ENCODE results near the gene PRKAG2.

The PRKAG2 gene

GRCh38 chr7:151781161-151781845 is 95.6 kb downstream of the PRKAG2 start:
- Histone ChIP-seq H3K9ac (no peak overlapping the region), H3K36me3 (peaks cover 0 to 19% (median 7%) of the 10 kb centered on the region in 11 experiments; a peak in 9 of 22 replicates), H3K4me1 (peaks cover 9 to 44% (median 27%) of the 10 kb centered on the region in 10 experiments), H3K4me3 (no peak overlapping the region), H3K4me2 (no peak overlapping the region), H3K27me3 (no peaks in the 10 kb centered on the region), H3K9me3 (replicated peaks in 1 of 11) (peaks cover 11 to 24% (median 16%) of the 10 kb centered on the region in 11 experiments; a peak in 21 of 22 replicates), H3K27ac (no peak overlapping the region), H4K20me1 (peaks cover 0 to 7% (median 0%) of the 10 kb centered on the region in 11 experiments; a peak in 2 of 22 replicates)
- TF ChIP-seq Cebpa-rat (IDR thresholded peaks at IDR 0.05) = no peak

- Histone ChIP-seq H3K4me3 (no peak overlapping the region), H3K9ac (no peak overlapping the region), H3K27ac (no peak overlapping the region), H3K27me3 (no peaks in the 10 kb centered on the region), H4K20me1 (peaks cover 0 to 7% (median 0%) of the 10 kb centered on the region in 11 experiments; a peak in 2 of 22 replicates), H3K9me3 (replicated peaks in 1 of 11) (peaks cover 11 to 24% (median 16%) of the 10 kb centered on the region in 11 experiments; a peak in 21 of 22 replicates), H3K4me1 (peaks cover 16 to 50% (median 33%) of the 10 kb centered on the region in 10 experiments), H3K4me2 (no peak overlapping the region), H3K36me3 (peaks cover 0 to 19% (median 7%) of the 10 kb centered on the region in 11 experiments; a peak in 9 of 22 replicates)
- TF ChIP-seq Cebpa-rat (IDR thresholded peaks at IDR 0.05) = no peak
These were observed 96.3 kb downstream of the PRKAG2 start for GRCh38 chr7:151780631-151781030.

GRCh38 chr7:151779678-151780077 is 97.2 kb downstream of the PRKAG2 start:
- peaks cover 0 to 19% (median 7%) of the 10 kb centered on the region in 11 experiments; a peak in 9 of 22 replicates for H3K36me3 ChIP-seq
- H3K27me3 ChIP-seq = no peaks in the 10 kb centered on the region
- TF ChIP-seq Cebpa-rat (IDR thresholded peaks at IDR 0.05) = no peak
- H3K27ac ChIP-seq = peak overlapping the region in 3 of 11 experiments; percentile 6 to 38 (median 7); a peak in 3 of 22 replicates
- no peak overlapping the region for H3K4me3 ChIP-seq
- peak overlapping the region in 8 of 11 experiments; percentile 3 to 53 (median 49); a peak in 13 of 22 replicates for H3K4me2 ChIP-seq
- peaks cover 24 to 60% (median 42%) of the 10 kb centered on the region in 10 experiments for H3K4me1 ChIP-seq
- H4K20me1 ChIP-seq = peaks cover 0 to 7% (median 0%) of the 10 kb centered on the region in 11 experiments; a peak in 2 of 22 replicates
- peak overlapping the region in 2 of 11 experiments; percentile 4 to 12; a peak in 1 of 22 replicates for H3K9ac ChIP-seq
- peaks cover 11 to 24% (median 16%) of the 10 kb centered on the region in 11 experiments; a peak in 21 of 22 replicates for H3K9me3 ChIP-seq (replicated peaks in 1 of 11)

GRCh38 chr7:151779255-151779654 is 97.7 kb downstream of the PRKAG2 start:
- Histone ChIP-seq H3K9me3 (replicated peaks in 1 of 11) (peaks cover 11 to 24% (median 16%) of the 10 kb centered on the region in 11 experiments; a peak in 21 of 22 replicates), H3K27ac (peak overlapping the region in 3 of 11 experiments; percentile 6 to 38 (median 7); a peak in 4 of 22 replicates), H4K20me1 (peaks cover 0 to 7% (median 0%) of the 10 kb centered on the region in 11 experiments; a peak in 2 of 22 replicates), H3K27me3 (no peaks in the 10 kb centered on the region), H3K4me2 (peak overlapping the region in 8 of 11 experiments; percentile 3 to 53 (median 49); a peak in 14 of 22 replicates), H3K9ac (peak overlapping the region in 2 of 11 experiments; percentile 4 to 12; a peak in 1 of 22 replicates), H3K4me3 (no peak overlapping the region), H3K4me1 (peaks cover 24 to 64% (median 46%) of the 10 kb centered on the region in 10 experiments), H3K36me3 (peaks cover 0 to 19% (median 7%) of the 10 kb centered on the region in 11 experiments; a peak in 9 of 22 replicates)
- TF ChIP-seq Cebpa-rat (IDR thresholded peaks at IDR 0.05) = no peak

- Histone ChIP-seq H3K36me3 (peaks cover 0 to 19% (median 7%) of the 10 kb centered on the region in 11 experiments; a peak in 9 of 22 replicates), H3K9me3 (replicated peaks in 1 of 11) (peaks cover 11 to 24% (median 16%) of the 10 kb centered on the region in 11 experiments; a peak in 21 of 22 replicates), H4K20me1 (peaks cover 0 to 7% (median 0%) of the 10 kb centered on the region in 11 experiments; a peak in 3 of 22 replicates), H3K4me3 (no peak overlapping the region), H3K9ac (no peak overlapping the region), H3K27ac (peak overlapping the region in 3 of 11 experiments; percentile 84 to 95 (median 93); a peak in 6 of 22 replicates), H3K4me2 (peak overlapping the region in 4 of 11 experiments; percentile 80 to 92 (median 85); a peak in 3 of 22 replicates), H3K4me1 (peaks cover 24 to 66% (median 50%) of the 10 kb centered on the region in 10 experiments), H3K27me3 (no peaks in the 10 kb centered on the region)
- TF ChIP-seq Cebpa-rat (IDR thresholded peaks at IDR 0.05) = no peak
These were observed 98.8 kb downstream of the PRKAG2 start for GRCh38 chr7:151777908-151778670.

DNA sequence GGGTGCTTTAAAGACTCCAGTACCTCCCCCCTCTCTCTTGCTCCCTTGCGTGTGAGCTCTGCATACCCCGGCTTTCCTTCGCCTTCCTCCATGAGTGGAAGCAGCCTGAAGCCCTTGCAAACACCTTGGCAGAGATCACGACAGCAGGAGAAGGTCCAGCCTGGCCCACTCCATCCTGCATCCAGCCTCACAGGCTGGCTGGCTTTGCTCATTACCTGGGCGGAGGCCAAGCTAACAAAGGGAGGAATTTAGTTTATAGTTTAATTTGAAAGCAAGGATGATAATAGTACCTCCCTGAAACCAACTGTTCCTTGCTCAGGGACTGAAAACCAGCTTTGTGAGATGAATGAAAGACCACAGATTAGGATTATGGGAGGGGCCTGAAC is 99.4 kb downstream of the PRKAG2 start:
- H3K4me2 ChIP-seq = peak overlapping the region in 9 of 11 experiments; percentile 54 to 92 (median 80); a peak in 17 of 22 replicates
- peak overlapping the region in 4 of 11 experiments; percentile 74 to 95 (median 88); a peak in 7 of 22 replicates for H3K27ac ChIP-seq
- H3K27me3 ChIP-seq = no peaks in the 10 kb centered on the region
- no peak for TF ChIP-seq Cebpa-rat (IDR thresholded peaks at IDR 0.05)
- H3K9me3 ChIP-seq (replicated peaks in 1 of 11) = peaks cover 11 to 18% (median 15%) of the 10 kb centered on the region in 11 experiments; a peak in 21 of 22 replicates
- peaks cover 0 to 7% (median 0%) of the 10 kb centered on the region in 11 experiments; a peak in 3 of 22 replicates for H4K20me1 ChIP-seq
- no peak overlapping the region for H3K4me3 ChIP-seq
- peaks cover 0 to 19% (median 7%) of the 10 kb centered on the region in 11 experiments; a peak in 9 of 22 replicates for H3K36me3 ChIP-seq
- H3K9ac ChIP-seq = peak overlapping the region in 4 of 11 experiments; percentile 61 to 83 (median 80); a peak in 6 of 22 replicates
- peaks cover 22 to 60% (median 48%) of the 10 kb centered on the region in 10 experiments for H3K4me1 ChIP-seq

DNA sequence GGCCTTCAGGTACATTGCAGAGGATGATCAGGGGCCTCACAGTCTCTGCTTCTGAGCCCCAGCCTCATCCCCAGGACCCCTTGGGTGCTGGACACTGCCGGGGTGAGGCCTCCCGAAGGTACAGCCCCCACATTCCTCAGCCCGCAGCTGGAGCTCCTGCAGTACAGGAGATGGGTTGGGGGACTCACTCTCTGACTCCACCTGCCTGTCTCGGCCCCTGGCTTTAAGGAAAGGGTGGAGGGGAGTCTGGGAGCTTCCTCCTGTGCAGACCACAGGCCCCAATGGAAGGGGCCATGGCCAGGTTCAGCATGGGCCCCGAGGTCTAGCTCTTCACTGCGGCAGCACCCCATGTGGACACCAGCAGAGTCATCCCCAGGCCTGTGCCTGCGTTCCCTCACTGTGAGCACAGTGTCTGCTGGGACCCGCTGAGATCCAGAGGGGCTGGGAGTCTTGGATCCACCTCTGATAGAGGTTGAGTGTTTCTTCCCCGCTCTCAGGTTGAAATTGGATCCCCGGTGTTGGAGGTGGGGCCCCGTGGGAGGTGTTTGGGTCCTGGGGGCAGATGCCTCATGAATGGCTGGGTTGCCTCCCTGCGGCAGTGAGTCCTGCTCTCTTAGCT is 99.9 kb downstream of the PRKAG2 start:
- H3K4me1 ChIP-seq = peaks cover 20 to 58% (median 47%) of the 10 kb centered on the region in 10 experiments
- H3K9ac ChIP-seq = peak overlapping the region in 6 of 11 experiments; percentile 19 to 83 (median 68); a peak in 8 of 22 replicates
- no peaks in the 10 kb centered on the region for H3K27me3 ChIP-seq
- H3K27ac ChIP-seq = peak overlapping the region in 7 of 11 experiments; percentile 24 to 95 (median 74); a peak in 10 of 22 replicates
- H3K4me2 ChIP-seq = peak overlapping the region in 10 of 11 experiments; percentile 28 to 92 (median 80); a peak in 18 of 22 replicates
- no peak for TF ChIP-seq Cebpa-rat (IDR thresholded peaks at IDR 0.05)
- no peak overlapping the region for H3K4me3 ChIP-seq
- peaks cover 11 to 17% (median 13%) of the 10 kb centered on the region in 11 experiments; a peak in 21 of 22 replicates for H3K9me3 ChIP-seq (replicated peaks in 1 of 11)
- H3K36me3 ChIP-seq = peaks cover 0 to 19% (median 7%) of the 10 kb centered on the region in 11 experiments; a peak in 9 of 22 replicates
- peaks cover 0 to 7% (median 0%) of the 10 kb centered on the region in 11 experiments; a peak in 3 of 22 replicates for H4K20me1 ChIP-seq

Data from BLaER1 treated with 17β-estradiol and CSF1 and Interleukin-3, amounts not matched to agents 10 nM and 100 nM (cell line).